ENCODE measurements around the gene INHBB.

INHBB gene

GRCh38 chr2:120396013-120396860 is 50.3 kb downstream of the INHBB start:
- DNase-seq (ENCODE audit: low read depth, low spot score): no peak

- DNase-seq (ENCODE audit: low read depth, low spot score): no peak
Observed at GRCh38 chr2:120396861-120397811, 51.2 kb downstream of the INHBB start.

- DNase-seq (ENCODE audit: low read depth, low spot score): no peak
Observed at GRCh38 chr2:120398051-120398995, 52.4 kb downstream of the INHBB start.

- no peak for DNase-seq (ENCODE audit: low read depth, low spot score)
Observed at GRCh38 chr2:120398996-120399888, 53.3 kb downstream of the INHBB start.

GRCh38 chr2:120399889-120400240 is 53.9 kb downstream of the INHBB start:
- no peak for DNase-seq (ENCODE audit: low read depth, low spot score)

GRCh38 chr2:120400551-120400950 is 54.6 kb downstream of the INHBB start:
- DNase-seq (ENCODE audit: low read depth, low spot score): no peak
